GM23338 (cell line): ENCODE data around the gene RAP2A. TPM values are rescaled to one million over a fixed set of nuclear protein-coding genes. Genes with fewer than 3 reads are reported as not detected.

Experiments used
- ATAC-seq: fragments of 200-7000 bp; cut with Tn5 transposase; 3 replicates; pipeline ENCODE4 v1.9.1; 2020
- DNase-seq: peaks from one replicate; pipeline ENCODE4 v3.0.0-alpha.2; 2015; ENCODE audit warnings: low spot score
- H2AFZ ChIP-seq: fragments of 200-600 bp; sonication (generic); 2 replicates; pipeline ENCODE4 v1.8.0; 2016; ENCODE audit warnings: antibody characterized with exemption, mild to moderate bottlenecking, moderate library complexity
- H3F3A ChIP-seq: fragments of 200-600 bp; sonication (generic); replicated peaks from 2 replicates; pipeline ENCODE4 v1.8.0; 2017; ENCODE audit warnings: antibody characterized with exemption, mixed run types, low read depth
- H3K27ac ChIP-seq: fragments of 200-600 bp; sonication (generic); 2 replicates; pipeline ENCODE4 v1.6.1; 2016; ENCODE audit warnings: low read depth
- H3K27me3 ChIP-seq: fragments of 200-600 bp; sonication (generic); 2 replicates; pipeline ENCODE4 v1.8.0; 2016; ENCODE audit warnings: mild to moderate bottlenecking, mixed run types, moderate library complexity; ENCODE audit not compliant: insufficient read depth
- H3K36me3 ChIP-seq: fragments of 200-600 bp; sonication (generic); 2 replicates; pipeline ENCODE4 v1.8.0; 2016; ENCODE audit warnings: mild to moderate bottlenecking; ENCODE audit not compliant: insufficient read depth
- H3K4me1 ChIP-seq: fragments of 200-600 bp; sonication (generic); 2 replicates; pipeline ENCODE4 v1.8.0; 2016; ENCODE audit warnings: mild to moderate bottlenecking, moderate library complexity; ENCODE audit not compliant: insufficient read depth
- H3K4me2 ChIP-seq: fragments of 200-600 bp; sonication (generic); 2 replicates; pipeline ENCODE4 v1.7.1; 2017; ENCODE audit warnings: mixed run types
- H3K4me3 ChIP-seq: fragments of 200-600 bp; sonication (generic); 2 replicates; pipeline ENCODE4 v1.6.1; 2016; ENCODE audit warnings: mixed run types
- H3K79me2 ChIP-seq: fragments of 200-600 bp; sonication (generic); replicated peaks from 2 replicates; pipeline ENCODE4 v1.8.0; 2017; ENCODE audit warnings: mild to moderate bottlenecking; ENCODE audit not compliant: insufficient read depth
- H3K9me2 ChIP-seq: fragments of 200-600 bp; sonication (generic); 2 replicates; pipeline ENCODE4 v1.8.0; 2017; ENCODE audit not compliant: insufficient read depth
- H4K20me1 ChIP-seq: fragments of 200-600 bp; sonication (generic); replicated peaks from 2 replicates; pipeline ENCODE4 v1.8.0; 2017; ENCODE audit warnings: mild to moderate bottlenecking; ENCODE audit not compliant: insufficient read depth
- H3K27ac Mint-ChIP-seq: 2 replicates; pipeline ENCODE4 v1.8.0; 2020; ENCODE audit warnings: inconsistent platforms, mild to moderate bottlenecking, moderate library complexity, mixed read lengths
- H3K27me3 Mint-ChIP-seq: 3 replicates; pipeline ENCODE4 v1.8.0; 2022; ENCODE audit warnings: low read depth, mild to moderate bottlenecking, moderate library complexity, mixed read lengths, inconsistent platforms; ENCODE audit not compliant: insufficient read depth, poor library complexity
- H3K36me3 Mint-ChIP-seq: 3 replicates; pipeline ENCODE4 v1.8.0; 2021; ENCODE audit warnings: low read depth, mild to moderate bottlenecking, inconsistent platforms, moderate library complexity, mixed read lengths
- H3K4me1 Mint-ChIP-seq: 3 replicates; pipeline ENCODE4 v1.8.0; 2020; ENCODE audit warnings: mild to moderate bottlenecking, inconsistent platforms, mixed read lengths
- H3K4me3 Mint-ChIP-seq: 3 replicates; pipeline ENCODE4 v1.8.0; 2021; ENCODE audit warnings: moderate library complexity, mild to moderate bottlenecking, inconsistent platforms, mixed read lengths
- H3K9me3 Mint-ChIP-seq: 3 replicates; pipeline ENCODE4 v1.8.0; 2020; ENCODE audit warnings: moderate library complexity, mild to moderate bottlenecking, inconsistent platforms, mixed read lengths
- EZH2 ChIP-seq: fragments of 200-600 bp; sonication (generic); IDR thresholded peaks from one replicate; pipeline ENCODE4 v1.8.0; 2017; ENCODE audit warnings: antibody characterized with exemption, mild to moderate bottlenecking, low read depth; ENCODE audit not compliant: unreplicated experiment
- EZH2phosphoT487 ChIP-seq: fragments of 200-600 bp; sonication (generic); IDR thresholded peaks from one replicate; pipeline ENCODE4 v1.8.1; 2018; ENCODE audit warnings: antibody characterized with exemption; ENCODE audit not compliant: unreplicated experiment
- JUNB ChIP-seq: IDR thresholded peaks from one replicate; pipeline ENCODE4 v1.6.1; 2016; ENCODE audit warnings: antibody characterized with exemption; ENCODE audit not compliant: unreplicated experiment
- NANOG ChIP-seq: IDR thresholded peaks from 2 replicates; pipeline ENCODE4 v1.6.1; 2016; ENCODE audit warnings: antibody characterized with exemption, borderline replicate concordance
- POLR2AphosphoS5 ChIP-seq: IDR thresholded peaks from 2 replicates; pipeline ENCODE4 v1.6.1; 2016; ENCODE audit warnings: antibody characterized with exemption, low read depth
- STAT1 ChIP-seq: IDR thresholded peaks from one replicate; pipeline ENCODE4 v1.6.1; 2016; ENCODE audit warnings: antibody characterized with exemption; ENCODE audit not compliant: unreplicated experiment
- ZNF114 ChIP-seq: fragments of 250-450 bp; sonication (Bioruptor Pico); IDR thresholded peaks from 2 replicates; pipeline ENCODE4 v1.5.0; 2020; ENCODE audit warnings: mild to moderate bottlenecking, moderate library complexity
- ZNF331 ChIP-seq: fragments of 250-450 bp; sonication (Bioruptor Pico); IDR thresholded peaks from 2 replicates; pipeline ENCODE4 v1.5.0; 2020; ENCODE audit warnings: low read depth, mild to moderate bottlenecking, moderate library complexity
- polyA plus RNA-seq: library from polyadenylated mRNA; unstranded; fragments of >200 nt; fragmentation: Nextera tagmentation; extraction: Ambion mirVana; gene quantifications from 2 replicates; pipeline ENCODE4 v1.2.1, GENCODE V29; 2016
- total RNA-seq: library from RNA; depleted of rRNA; stranded (reverse); fragments of >200 nt; shearing (Covaris generic); gene quantifications from 2 replicates; pipeline ENCODE4 v1.2.3, GENCODE V29; 2014
- TF ChIP-seq, protein P1 (sequence below): fragments of 250-450 bp; sonication (Bioruptor Pico); IDR thresholded peaks from 2 replicates; pipeline ENCODE4 v1.5.0; 2020; ENCODE audit warnings: mild to moderate bottlenecking, moderate library complexity

RAP2A gene
- total and polyA plus RNA-seq, 2 experiments from 2014 or later, result 10.4 to 35.3 TPM

DNA sequence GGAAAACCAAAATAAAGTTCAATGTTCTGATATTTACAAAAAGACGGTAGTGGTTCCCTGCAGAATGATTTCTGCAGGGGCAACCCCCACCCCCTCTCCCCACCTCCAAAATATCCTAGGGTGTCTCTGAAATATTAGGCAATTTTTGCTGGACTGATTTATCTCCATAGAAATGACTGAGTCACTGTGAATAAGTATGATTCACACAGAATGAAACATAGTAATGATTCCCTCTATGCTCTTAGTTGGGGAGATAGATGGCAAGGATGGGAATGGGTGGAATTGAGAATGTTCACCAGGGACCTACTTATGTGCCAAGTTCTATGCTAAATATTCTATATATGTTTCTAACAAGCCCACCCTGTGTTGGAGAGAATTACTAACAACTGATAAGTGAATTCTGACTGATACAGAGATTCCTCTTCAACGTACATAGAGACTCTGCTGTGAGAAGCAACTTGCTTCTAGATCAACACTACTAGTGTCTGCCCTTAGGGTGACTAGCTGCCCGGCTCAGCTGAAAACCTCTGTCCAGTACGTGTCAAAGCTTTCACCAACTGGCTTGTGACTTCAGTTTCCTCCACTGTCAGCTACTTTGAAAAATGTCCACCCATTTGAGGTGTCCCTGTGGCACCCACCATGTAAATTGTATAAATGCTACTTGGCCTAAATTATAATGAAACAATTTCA lies 38.4 kb upstream of the RAP2A start (continued):
- TF ChIP-seq, protein P1, sequence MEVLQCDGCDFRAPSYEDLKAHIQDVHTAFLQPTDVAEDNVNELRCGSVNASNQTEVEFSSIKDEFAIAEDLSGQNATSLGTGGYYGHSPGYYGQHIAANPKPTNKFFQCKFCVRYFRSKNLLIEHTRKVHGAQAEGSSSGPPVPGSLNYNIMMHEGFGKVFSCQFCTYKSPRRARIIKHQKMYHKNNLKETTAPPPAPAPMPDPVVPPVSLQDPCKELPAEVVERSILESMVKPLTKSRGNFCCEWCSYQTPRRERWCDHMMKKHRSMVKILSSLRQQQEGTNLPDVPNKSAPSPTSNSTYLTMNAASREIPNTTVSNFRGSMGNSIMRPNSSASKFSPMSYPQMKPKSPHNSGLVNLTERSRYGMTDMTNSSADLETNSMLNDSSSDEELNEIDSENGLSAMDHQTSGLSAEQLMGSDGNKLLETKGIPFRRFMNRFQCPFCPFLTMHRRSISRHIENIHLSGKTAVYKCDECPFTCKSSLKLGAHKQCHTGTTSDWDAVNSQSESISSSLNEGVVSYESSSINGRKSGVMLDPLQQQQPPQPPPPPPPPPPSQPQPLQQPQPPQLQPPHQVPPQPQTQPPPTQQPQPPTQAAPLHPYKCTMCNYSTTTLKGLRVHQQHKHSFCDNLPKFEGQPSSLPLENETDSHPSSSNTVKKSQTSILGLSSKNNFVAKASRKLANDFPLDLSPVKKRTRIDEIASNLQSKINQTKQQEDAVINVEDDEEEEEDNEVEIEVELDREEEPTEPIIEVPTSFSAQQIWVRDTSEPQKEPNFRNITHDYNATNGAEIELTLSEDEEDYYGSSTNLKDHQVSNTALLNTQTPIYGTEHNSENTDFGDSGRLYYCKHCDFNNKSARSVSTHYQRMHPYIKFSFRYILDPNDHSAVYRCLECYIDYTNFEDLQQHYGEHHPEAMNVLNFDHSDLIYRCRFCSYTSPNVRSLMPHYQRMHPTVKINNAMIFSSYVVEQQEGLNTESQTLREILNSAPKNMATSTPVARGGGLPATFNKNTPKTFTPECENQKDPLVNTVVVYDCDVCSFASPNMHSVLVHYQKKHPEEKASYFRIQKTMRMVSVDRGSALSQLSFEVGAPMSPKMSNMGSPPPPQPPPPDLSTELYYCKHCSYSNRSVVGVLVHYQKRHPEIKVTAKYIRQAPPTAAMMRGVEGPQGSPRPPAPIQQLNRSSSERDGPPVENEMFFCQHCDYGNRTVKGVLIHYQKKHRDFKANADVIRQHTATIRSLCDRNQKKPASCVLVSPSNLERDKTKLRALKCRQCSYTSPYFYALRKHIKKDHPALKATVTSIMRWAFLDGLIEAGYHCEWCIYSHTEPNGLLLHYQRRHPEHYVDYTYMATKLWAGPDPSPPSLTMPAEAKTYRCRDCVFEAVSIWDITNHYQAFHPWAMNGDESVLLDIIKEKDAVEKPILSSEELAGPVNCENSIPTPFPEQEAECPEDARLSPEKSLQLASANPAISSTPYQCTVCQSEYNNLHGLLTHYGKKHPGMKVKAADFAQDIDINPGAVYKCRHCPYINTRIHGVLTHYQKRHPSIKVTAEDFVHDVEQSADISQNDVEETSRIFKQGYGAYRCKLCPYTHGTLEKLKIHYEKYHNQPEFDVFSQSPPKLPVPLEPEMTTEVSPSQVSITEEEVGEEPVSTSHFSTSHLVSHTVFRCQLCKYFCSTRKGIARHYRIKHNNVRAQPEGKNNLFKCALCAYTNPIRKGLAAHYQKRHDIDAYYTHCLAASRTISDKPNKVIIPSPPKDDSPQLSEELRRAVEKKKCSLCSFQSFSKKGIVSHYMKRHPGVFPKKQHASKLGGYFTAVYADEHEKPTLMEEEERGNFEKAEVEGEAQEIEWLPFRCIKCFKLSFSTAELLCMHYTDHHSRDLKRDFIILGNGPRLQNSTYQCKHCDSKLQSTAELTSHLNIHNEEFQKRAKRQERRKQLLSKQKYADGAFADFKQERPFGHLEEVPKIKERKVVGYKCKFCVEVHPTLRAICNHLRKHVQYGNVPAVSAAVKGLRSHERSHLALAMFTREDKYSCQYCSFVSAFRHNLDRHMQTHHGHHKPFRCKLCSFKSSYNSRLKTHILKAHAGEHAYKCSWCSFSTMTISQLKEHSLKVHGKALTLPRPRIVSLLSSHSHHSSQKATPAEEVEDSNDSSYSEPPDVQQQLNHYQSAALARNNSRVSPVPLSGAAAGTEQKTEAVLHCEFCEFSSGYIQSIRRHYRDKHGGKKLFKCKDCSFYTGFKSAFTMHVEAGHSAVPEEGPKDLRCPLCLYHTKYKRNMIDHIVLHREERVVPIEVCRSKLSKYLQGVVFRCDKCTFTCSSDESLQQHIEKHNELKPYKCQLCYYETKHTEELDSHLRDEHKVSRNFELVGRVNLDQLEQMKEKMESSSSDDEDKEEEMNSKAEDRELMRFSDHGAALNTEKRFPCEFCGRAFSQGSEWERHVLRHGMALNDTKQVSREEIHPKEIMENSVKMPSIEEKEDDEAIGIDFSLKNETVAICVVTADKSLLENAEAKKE, result no peak
- TF ChIP-seq STAT1 (no peak), EZH2phosphoT487 (no peak), NANOG (no peak), EZH2 (no peak), POLR2AphosphoS5 (no peak), JUNB (no peak), ZNF114 (CRISPR knock-in tag) (no peak)

DNA sequence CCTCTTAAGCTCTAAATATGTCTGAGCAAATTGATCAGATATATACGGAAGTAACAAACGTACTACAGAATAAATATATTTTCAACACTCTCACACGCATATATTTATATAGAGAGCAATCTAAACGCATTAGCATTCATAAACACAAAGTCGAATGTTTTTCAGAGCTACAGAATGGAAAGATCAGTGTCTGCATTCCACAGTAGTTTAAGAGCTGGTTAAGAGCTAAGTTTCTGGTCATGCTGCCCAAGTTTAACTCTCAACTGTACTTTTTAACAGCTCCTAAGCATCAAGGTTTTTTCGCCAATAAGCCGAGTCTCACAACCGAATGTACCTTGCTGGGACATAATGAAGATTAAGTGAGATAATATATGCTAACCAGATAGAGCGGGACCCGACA lies 36.7 kb upstream of the RAP2A start:
- DNase-seq, result no peak
- no peaks in the 10 kb centered on the region for H3F3A ChIP-seq
- no peak for ATAC-seq
- H3K79me2 ChIP-seq, result no peaks in the 10 kb centered on the region
- H3K9me2 ChIP-seq, result peaks cover 6% of the 10 kb centered on the region; the same call in 1 of the 2 replicates
- H3K4me3 Mint-ChIP-seq, result no peak overlapping the region
- no peak overlapping the region for H2AFZ ChIP-seq
- no peaks in the 10 kb centered on the region for H3K9me3 Mint-ChIP-seq
- no peak overlapping the region for H3K4me2 ChIP-seq
- H4K20me1 ChIP-seq, result no peaks in the 10 kb centered on the region
- no peak overlapping the region for H3K4me3 ChIP-seq
- H3K4me1 Mint-ChIP-seq, result no peaks in the 10 kb centered on the region
- no peak overlapping the region for H3K27ac Mint-ChIP-seq
- no peaks in the 10 kb centered on the region for H3K27me3 Mint-ChIP-seq
- H3K4me1 ChIP-seq, result no peaks in the 10 kb centered on the region
- no peaks in the 10 kb centered on the region for H3K27me3 ChIP-seq
- H3K36me3 ChIP-seq, result no peaks in the 10 kb centered on the region
- no peaks in the 10 kb centered on the region for H3K36me3 Mint-ChIP-seq
- no peak overlapping the region for H3K27ac ChIP-seq
- TF ChIP-seq EZH2 (no peak), ZNF331 (CRISPR knock-in tag) (no peak), POLR2AphosphoS5 (no peak), STAT1 (no peak), JUNB (no peak), ZNF114 (CRISPR knock-in tag) (no peak), NANOG (no peak)
- TF ChIP-seq, protein P1, result no peak
